ENCODE results near the gene DYRK1B.

GRCh38 chr19:39778763-39779162 lies 55.2 kb downstream of the DYRK1B start, which contains the start of gene LEUTX:
- TF ChIP-seq CTCF (IDR thresholded peaks at IDR 0.05) (no peak), POLR2A (IDR thresholded peaks at IDR 0.05) (no peak)
